HT-29 (cell line): ENCODE measurements around the gene RAP1GAP. TPM values are rescaled to one million over a fixed set of nuclear protein-coding genes. Genes with fewer than 3 reads are reported as not detected.
"Not testable (repeated sequence)": the region's sequence is repeated elsewhere in the genome, so short reads cannot be mapped to it uniquely, and the experiment has no call there.

Source experiments
- DNase-seq: peaks from one replicate; pipeline ENCODE4 v3.0.0-alpha.2; 2015; ENCODE audit warnings: low spot score
- total RNA-seq: library from RNA; depleted of rRNA; stranded (reverse); fragments of >200 nt; shearing (Covaris generic); gene quantifications from 2 replicates; pipeline ENCODE4 v1.2.3, GENCODE V29; 2014

RAP1GAP gene
- total RNA-seq, 1 experiment from 2014 or later: 69.0 TPM

- DNase-seq: no peak
Measured at GRCh38 chr1:21677168-21677567, 8.0 kb upstream of the RAP1GAP start.

- DNase-seq: no peak
Measured at GRCh38 chr1:21674957-21675356, 5.8 kb upstream of the RAP1GAP start.

GRCh38 chr1:21673853-21674252 lies 4.7 kb upstream of the RAP1GAP start:
- not testable (repeated sequence) for DNase-seq

- DNase-seq: no peak
Measured at GRCh38 chr1:21673277-21673780, 4.2 kb upstream of the RAP1GAP start.

GRCh38 chr1:21672478-21673276 lies 3.5 kb upstream of the RAP1GAP start:
- DNase-seq: no peak

- no peak for DNase-seq
Measured at GRCh38 chr1:21671915-21672314, 2.8 kb upstream of the RAP1GAP start.

- DNase-seq: no peak
Measured at GRCh38 chr1:21670956-21671902, 2.1 kb upstream of the RAP1GAP start.

- DNase-seq: no peak
Measured at GRCh38 chr1:21670059-21670881, 1.1 kb upstream of the RAP1GAP start.

- no peak for DNase-seq
Measured at GRCh38 chr1:21668951-21669257, 253 bp downstream of the RAP1GAP start.

- no peak for DNase-seq
Measured at GRCh38 chr1:21668232-21668950, 766 bp downstream of the RAP1GAP start.

- DNase-seq: no peak
Measured at GRCh38 chr1:21667348-21668231, 1.6 kb downstream of the RAP1GAP start.

- no peak for DNase-seq
Measured at GRCh38 chr1:21666576-21667320, 2.4 kb downstream of the RAP1GAP start.

GRCh38 chr1:21665711-21666575 lies 3.2 kb downstream of the RAP1GAP start:
- DNase-seq: no peak

GRCh38 chr1:21664806-21665588 lies 4.2 kb downstream of the RAP1GAP start:
- DNase-seq: no peak

GRCh38 chr1:21663951-21664805 lies 5.0 kb downstream of the RAP1GAP start:
- no peak for DNase-seq

- DNase-seq: no peak
Measured at GRCh38 chr1:21663248-21663950, 5.8 kb downstream of the RAP1GAP start.
